Measurements from ENCODE around the gene HSBP1L1. TPM values are rescaled to one million over a fixed set of nuclear protein-coding genes. Genes with fewer than 3 reads are reported as not detected.
"Not testable (repeated sequence)": the region's sequence is repeated elsewhere in the genome, so short reads cannot be mapped to it uniquely, and the experiment has no call there.

The HSBP1L1 gene
- total RNA-seq, 6 experiments from 2014 or later: 16.8 to 35.1 (median 23.7) TPM

GRCh38 chr18:79955302-79956075 lies 9.0 kb upstream of the HSBP1L1 start:
- DNase-seq (no peak), ATAC-seq (no peak)
- intact Hi-C loops (cut with DNase I): no loop called here
- Histone ChIP-seq H3K9me3 (no peaks in the 10 kb centered on the region), H3K4me3 (no peak overlapping the region), H3K36me3 (no peaks in the 10 kb centered on the region), H3K4me1 (peaks cover 0 to 5% (median 0%) of the 10 kb centered on the region in 4 donors), H3K27me3 (no peaks in the 10 kb centered on the region), H3K27ac (no peak overlapping the region)
- TF ChIP-seq POLR2A (IDR thresholded peaks at IDR 0.05) (no peak), CTCF (IDR thresholded peaks at IDR 0.05) (no peak)
- WGBS (ENCODE audit: insufficient coverage, low coverage, low lambda C conversion rate, missing lambda C conversion rate): 80% methylated on average over 10 of the region's 12 CpGs

- TF ChIP-seq CTCF (IDR thresholded peaks at IDR 0.05) (no peak), POLR2A (IDR thresholded peaks at IDR 0.05) (no peak)
- WGBS (ENCODE audit: insufficient coverage, low coverage, low lambda C conversion rate, missing lambda C conversion rate): 65% methylated on average over 2 of the region's 2 CpGs
- DNase-seq: no peak
Measured at GRCh38 chr18:79956276-79956675, 8.2 kb upstream of the HSBP1L1 start.

DNA sequence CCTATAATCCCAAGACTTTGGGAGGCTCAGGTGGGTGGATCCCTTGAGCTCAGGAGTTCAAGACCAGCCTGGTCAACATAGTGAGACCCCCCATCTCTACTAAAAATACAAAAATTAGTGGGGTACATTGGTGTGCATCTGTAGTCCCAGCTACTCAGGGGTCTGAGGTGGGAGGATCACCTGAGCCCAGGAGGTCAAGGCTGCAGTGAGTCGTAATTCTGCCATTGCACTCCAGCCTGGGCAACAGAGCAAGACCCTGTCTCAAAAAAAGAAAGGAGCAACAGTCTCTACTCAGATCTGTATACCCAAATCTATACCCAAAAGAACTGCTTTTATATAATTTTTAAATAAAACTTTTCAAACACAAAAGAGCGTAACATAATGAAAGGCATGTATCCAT lies 5.5 kb upstream of the HSBP1L1 start:
- no peaks in the 10 kb centered on the region for H3K9me3 ChIP-seq
- intact Hi-C loops (cut with DNase I): no loop called here
- WGBS (ENCODE audit: insufficient coverage, low coverage, low lambda C conversion rate, missing lambda C conversion rate): 90% methylated on average over 2 of the region's 2 CpGs
- H3K36me3 ChIP-seq: no peaks in the 10 kb centered on the region
- DNase-seq: no peak
- H3K4me3 ChIP-seq: no peak overlapping the region
- ATAC-seq: no peak
- no peaks in the 10 kb centered on the region for H3K27me3 ChIP-seq
- H3K4me1 ChIP-seq: peaks cover 0 to 5% (median 0%) of the 10 kb centered on the region in 4 donors
- no peak for TF ChIP-seq CTCF (IDR thresholded peaks at IDR 0.05)
- TF ChIP-seq POLR2A (IDR thresholded peaks at IDR 0.05): no peak
- no peak overlapping the region for H3K27ac ChIP-seq

More at GRCh38 chr18:79956276-79956675, 8.2 kb upstream of the HSBP1L1 start:
- peaks cover 0 to 5% (median 0%) of the 10 kb centered on the region in 4 donors for H3K4me1 ChIP-seq
- H3K27me3 ChIP-seq: no peaks in the 10 kb centered on the region
- intact Hi-C loops (cut with DNase I): no loop called here
- H3K27ac ChIP-seq: no peak overlapping the region
- no peak for ATAC-seq
- no peaks in the 10 kb centered on the region for H3K9me3 ChIP-seq
- H3K4me3 ChIP-seq: no peak overlapping the region
- H3K36me3 ChIP-seq: no peaks in the 10 kb centered on the region

DNA sequence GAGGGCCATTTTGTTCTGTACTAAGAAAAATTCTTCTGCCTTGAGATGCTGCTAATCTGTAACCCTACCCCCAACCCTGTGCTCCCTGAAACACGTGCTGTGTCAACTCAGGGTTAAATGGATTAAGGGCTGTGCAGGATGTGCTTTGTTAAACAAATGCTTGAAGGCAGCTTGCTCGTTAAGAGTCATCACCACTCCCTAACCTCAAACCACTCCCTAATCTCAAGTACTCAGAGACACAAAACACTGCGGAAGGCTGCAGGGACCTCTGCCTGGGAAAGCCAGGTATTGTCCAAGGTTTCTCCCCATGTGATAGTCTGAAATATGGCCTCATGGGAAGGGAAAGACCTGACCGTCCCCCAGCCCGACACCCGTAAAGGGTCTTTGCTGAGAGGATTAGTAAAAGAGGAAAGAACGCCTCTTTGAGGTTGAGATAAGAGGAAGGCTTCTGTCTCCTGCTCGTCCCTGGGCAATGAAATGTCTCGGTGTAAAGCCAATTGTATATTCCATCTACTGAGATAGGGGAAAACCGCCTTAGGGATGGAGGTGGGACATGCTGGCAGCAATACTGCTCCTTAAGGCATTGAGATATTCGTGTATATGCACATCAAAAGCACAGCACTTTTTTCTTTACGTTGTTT lies 4.2 kb upstream of the HSBP1L1 start:
- ATAC-seq; H3K9me3 ChIP-seq; intact Hi-C loops (cut with DNase I); H3K4me1 ChIP-seq; H3K36me3 ChIP-seq; H3K4me3 ChIP-seq; H3K27me3 ChIP-seq; H3K27ac ChIP-seq; DNase-seq: not testable (repeated sequence)
- 40% methylated on average over 4 of the region's 12 CpGs for WGBS (ENCODE audit: insufficient coverage, low coverage, low lambda C conversion rate, missing lambda C conversion rate)

DNA sequence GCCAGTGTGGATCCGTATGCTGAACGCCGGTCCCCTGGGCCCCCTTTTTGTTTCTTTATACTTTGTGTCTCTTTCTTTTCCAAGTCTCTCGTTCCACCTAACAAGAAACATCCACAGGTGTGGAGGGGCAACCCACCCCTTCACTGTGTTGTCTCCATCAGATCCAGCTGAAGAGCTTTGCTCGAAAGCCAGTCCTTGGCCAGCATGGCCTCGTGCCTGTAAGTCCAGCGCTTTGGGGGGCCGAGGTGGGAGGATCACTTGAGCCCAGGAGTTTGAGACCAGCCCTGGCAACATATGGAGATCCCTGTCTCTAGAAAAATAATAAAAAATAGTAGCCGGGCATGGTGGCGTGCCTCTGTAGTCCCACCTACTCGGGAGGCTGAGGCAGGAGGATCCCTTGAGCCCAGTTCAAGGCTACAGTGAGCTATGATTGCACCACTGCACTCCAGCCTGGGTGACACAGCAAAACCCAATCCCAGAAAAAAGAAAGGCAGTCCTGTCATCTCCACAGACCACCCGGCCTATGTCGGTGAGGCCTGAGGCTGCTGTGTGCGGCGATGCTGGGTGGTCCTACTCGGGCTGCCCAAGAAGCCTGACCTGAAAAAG lies 3.4 kb upstream of the HSBP1L1 start:
- peaks cover 0 to 6% (median 3%) of the 10 kb centered on the region in 4 donors for H3K4me1 ChIP-seq
- DNase-seq: no peak

More for the DNA sequence above, 3.4 kb upstream of the HSBP1L1 start:
- intact Hi-C loops (cut with DNase I): no loop called here
- no peaks in the 10 kb centered on the region for H3K36me3 ChIP-seq
- WGBS (ENCODE audit: insufficient coverage, low coverage, low lambda C conversion rate, missing lambda C conversion rate): 79% methylated on average over 16 of the region's 16 CpGs
- H3K27me3 ChIP-seq: no peaks in the 10 kb centered on the region
- H3K4me3 ChIP-seq: no peak overlapping the region
- H3K9me3 ChIP-seq: no peaks in the 10 kb centered on the region
- H3K27ac ChIP-seq: no peak overlapping the region
- no peak for TF ChIP-seq CTCF (IDR thresholded peaks at IDR 0.05)
- TF ChIP-seq POLR2A (IDR thresholded peaks at IDR 0.05): no peak
- ATAC-seq: no peak

Data from right lobe of liver (tissue), 6 donors.